DND-41 (cell line): ENCODE results near the gene MAPK12.
"Not testable (repeated sequence)": the region's sequence is repeated elsewhere in the genome, so short reads cannot be mapped to it uniquely, and the experiment has no call there.

ENCODE experiments used
- EZH2 ChIP-seq: IDR thresholded peaks from 3 replicates; pipeline ENCODE4 v1.6.1; 2012; ENCODE audit warnings: borderline replicate concordance, low read depth, mild to moderate bottlenecking, moderate library complexity, low read length, inconsistent platforms; ENCODE audit not compliant: severe bottlenecking
- TF ChIP-seq, protein P1 (sequence below): IDR thresholded peaks from 2 replicates; pipeline ENCODE4 v1.5.1; 2012; ENCODE audit warnings: borderline replicate concordance, low read length, moderate library complexity, mild to moderate bottlenecking; ENCODE audit not compliant: poor library complexity, severe bottlenecking; ENCODE audit errors: extremely low read depth

DNA sequence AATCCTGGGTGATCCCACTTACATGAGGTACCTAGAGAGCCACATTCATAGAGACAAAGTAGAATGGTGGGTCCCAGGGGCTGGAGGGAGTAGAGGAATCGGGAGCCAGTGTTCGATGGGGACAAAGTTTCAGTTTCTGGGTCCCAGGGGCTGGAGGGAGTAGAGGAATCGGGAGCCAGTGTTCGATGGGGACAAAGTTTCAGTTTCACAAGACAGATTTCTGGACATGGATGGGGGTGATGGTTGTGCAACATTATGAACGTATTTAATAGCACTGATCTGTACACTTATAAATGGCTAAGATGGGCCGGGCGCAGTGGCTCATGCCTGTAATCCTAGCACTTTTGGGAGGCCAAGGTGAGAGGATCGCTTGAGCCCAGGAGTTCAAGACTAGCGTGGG is 56.5 kb downstream of the MAPK12 start:
- TF ChIP-seq, protein P1, sequence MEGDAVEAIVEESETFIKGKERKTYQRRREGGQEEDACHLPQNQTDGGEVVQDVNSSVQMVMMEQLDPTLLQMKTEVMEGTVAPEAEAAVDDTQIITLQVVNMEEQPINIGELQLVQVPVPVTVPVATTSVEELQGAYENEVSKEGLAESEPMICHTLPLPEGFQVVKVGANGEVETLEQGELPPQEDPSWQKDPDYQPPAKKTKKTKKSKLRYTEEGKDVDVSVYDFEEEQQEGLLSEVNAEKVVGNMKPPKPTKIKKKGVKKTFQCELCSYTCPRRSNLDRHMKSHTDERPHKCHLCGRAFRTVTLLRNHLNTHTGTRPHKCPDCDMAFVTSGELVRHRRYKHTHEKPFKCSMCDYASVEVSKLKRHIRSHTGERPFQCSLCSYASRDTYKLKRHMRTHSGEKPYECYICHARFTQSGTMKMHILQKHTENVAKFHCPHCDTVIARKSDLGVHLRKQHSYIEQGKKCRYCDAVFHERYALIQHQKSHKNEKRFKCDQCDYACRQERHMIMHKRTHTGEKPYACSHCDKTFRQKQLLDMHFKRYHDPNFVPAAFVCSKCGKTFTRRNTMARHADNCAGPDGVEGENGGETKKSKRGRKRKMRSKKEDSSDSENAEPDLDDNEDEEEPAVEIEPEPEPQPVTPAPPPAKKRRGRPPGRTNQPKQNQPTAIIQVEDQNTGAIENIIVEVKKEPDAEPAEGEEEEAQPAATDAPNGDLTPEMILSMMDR, result not testable (repeated sequence)
- not testable (repeated sequence) for TF ChIP-seq EZH2
